Colon (tissue), 2 donors: Measurements from ENCODE around the gene ARMC7.

Source experiments
- FAIRE-seq: peaks from 2 replicates; lab custom pipeline; 2012; peaks lifted over from hg19 to GRCh38; lab: Jason Lieb, UNC
- donor health status: control.
- donor health status: control.

ARMC7 gene

GRCh38 chr17:75078284-75079022 lies 31.3 kb upstream of the ARMC7 start:
- no peak for FAIRE-seq

DNA sequence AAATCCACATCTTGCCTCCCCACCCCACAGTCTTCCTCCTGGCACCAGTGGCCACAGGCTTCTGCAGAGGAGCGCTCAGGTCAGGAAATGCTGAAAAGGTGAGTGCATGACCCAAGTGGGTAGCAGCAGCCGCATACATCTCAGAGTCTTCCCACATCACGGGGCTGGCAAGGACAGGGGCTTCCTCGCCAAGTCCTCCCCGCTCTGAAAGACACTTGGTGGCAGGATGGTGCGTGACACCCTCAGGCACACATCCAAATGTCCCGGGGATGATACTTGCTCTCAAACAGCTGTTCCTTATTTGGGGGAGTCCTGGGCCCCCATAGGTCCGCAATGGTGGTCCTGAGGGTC lies 30.8 kb upstream of the ARMC7 start:
- FAIRE-seq = no peak

DNA sequence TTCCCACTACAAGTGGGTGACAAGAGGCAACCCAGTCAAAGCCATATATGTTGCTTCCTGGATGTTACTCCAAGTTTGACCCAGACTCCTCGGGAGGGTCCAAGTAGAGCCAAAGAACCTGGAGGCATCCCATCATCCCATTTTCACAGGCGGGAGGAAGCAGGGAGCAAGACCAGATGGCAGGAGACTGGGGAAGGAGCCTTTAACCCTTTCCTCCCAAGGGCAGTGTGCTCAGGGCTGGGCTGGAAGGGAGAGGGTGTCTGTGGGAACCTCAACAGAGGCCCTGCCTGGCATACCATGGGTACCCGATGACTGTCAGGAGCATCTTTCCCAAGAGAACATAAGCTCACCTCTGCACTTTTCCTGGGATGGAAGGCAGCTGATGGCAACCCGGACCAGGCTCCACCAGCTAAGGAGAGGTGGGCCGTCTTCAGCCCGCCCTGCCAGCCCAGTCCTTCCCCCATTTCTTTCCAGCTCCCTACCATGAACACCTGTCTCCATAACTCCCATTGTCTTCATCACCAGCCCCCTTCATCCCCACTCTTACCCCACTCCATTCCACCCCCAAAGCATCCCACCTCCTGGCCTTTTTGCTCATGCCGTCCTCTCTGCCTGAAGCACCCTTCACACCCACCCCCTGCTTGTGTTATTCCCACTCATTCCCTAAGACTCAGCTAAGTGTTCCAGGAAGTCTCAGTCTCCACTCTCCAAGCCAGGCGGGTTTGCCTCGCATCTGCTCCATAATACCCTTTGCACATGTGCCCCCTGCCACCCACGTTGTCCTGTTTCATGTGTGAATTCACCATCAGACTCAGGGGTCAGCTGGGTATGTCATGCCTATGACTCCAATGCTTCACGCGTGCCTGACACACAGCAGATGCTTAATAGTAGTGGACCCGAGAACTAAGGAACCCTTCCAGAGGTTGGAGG lies 27.9 kb upstream of the ARMC7 start:
- FAIRE-seq = no peak

DNA sequence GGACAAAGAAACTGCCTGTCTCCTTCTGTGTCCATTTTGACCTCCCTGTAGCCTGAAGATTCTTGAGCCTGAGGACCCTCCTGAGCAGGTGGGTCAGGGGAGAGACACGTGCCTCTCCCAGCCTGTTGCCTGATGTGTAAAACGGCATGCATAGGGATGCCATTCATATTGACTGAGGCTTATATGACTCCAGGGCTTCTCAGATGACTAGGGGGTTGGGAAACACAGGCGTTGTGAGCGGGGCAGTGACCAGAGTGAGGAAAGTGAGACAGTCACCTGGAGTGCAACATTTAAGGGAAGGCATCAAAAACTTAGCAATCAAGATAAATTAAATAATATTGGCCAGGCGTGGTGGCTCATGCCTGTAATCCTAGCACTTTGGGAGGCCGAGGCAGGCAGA lies 27.1 kb upstream of the ARMC7 start:
- FAIRE-seq = no peak

- FAIRE-seq = no peak
Observed at GRCh38 chr17:75084039-75084660, 25.6 kb upstream of the ARMC7 start.

- no peak for FAIRE-seq
Observed at GRCh38 chr17:75086496-75087181, 23.1 kb upstream of the ARMC7 start.

- FAIRE-seq = no peak
Observed at GRCh38 chr17:75087182-75087557, 22.6 kb upstream of the ARMC7 start.

DNA sequence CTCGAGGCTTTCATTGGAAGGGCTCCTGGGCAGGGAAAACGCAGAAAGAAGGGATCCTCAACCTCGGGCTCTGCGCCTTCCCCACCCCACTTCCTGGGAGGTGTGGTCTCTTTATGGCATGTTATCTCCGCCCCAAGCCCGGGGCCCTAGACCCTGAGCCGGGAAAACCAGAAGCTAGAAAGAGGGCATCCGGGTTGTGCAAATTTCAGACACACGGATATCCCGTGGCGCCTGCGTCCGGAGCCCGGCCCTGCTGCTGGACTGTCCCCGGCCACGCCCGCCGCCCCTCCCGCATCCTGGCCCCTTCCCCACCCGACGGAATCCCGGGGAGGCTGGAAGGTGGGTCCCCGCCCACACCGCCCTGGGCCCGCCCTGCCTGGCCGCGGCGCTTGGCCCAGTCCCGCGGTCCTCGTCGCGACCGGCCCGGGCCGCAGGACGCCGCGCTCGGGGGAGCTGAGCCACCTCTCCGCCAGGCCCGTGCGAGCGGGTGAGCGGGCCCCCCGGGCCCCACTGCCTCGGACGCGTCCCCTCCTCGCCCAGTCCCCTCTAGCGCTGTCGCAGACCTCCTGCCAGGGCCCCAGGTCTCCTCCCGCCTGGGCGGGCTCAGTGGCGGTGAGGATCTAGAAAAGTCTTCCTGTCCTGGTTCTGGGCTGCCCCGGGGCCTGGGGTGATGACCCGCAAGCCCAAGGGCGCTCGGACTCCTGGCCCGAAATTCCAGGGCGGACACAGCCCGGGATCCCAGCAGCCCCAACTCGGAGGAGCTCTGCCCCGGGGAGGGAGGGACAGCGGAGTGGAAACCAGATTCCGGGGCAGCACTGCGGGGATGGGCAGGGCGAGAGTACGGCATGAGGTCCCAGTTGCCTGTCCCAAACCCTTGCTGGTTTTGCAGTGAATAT lies 22.0 kb upstream of the ARMC7 start, which contains the start of gene SLC16A5:
Gene SLC16A5, plus strand, starts transcription at position 397 of the 896 bp plus-strand sequence. CDS start 5,683 bp downstream, outside the sequence.
- no peak for FAIRE-seq

- FAIRE-seq = no peak
Observed at GRCh38 chr17:75088465-75089417, 21.0 kb upstream of the ARMC7 start.

- FAIRE-seq = no peak
Observed at GRCh38 chr17:75090871-75091854, 18.6 kb upstream of the ARMC7 start.

- no peak for FAIRE-seq
Observed at GRCh38 chr17:75091855-75092327, 17.9 kb upstream of the ARMC7 start.

- no peak for FAIRE-seq
Observed at GRCh38 chr17:75093548-75094158, 16.1 kb upstream of the ARMC7 start.

DNA sequence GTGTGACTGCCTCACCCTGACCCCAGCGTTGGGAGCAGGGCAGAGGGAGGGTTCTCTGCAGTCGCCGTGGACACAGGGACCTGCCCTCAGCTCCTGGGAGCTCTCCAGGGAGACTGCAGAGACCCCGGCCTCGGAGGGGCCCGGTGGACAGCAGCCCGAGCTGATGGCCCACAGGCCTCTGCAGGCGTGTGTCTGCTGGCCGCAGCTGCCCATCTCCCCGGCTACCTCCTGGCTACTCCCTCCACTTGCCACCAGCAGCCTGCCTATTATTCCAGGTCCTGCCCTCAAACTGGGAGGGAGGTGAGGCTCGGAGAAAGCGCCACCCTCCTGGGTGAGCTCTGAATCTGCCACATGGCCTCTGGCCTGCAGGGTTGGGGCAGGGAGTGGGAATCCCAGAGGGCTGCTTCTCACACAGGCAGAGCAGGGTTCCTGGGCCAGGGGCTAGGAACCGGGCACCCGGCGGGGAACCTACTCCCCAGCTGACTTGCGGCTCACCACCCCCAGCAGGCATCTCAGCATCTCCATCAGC lies 14.8 kb upstream of the ARMC7 start:
- no peak for FAIRE-seq

GRCh38 chr17:75096082-75096625 lies 13.6 kb upstream of the ARMC7 start:
- no peak for FAIRE-seq

DNA sequence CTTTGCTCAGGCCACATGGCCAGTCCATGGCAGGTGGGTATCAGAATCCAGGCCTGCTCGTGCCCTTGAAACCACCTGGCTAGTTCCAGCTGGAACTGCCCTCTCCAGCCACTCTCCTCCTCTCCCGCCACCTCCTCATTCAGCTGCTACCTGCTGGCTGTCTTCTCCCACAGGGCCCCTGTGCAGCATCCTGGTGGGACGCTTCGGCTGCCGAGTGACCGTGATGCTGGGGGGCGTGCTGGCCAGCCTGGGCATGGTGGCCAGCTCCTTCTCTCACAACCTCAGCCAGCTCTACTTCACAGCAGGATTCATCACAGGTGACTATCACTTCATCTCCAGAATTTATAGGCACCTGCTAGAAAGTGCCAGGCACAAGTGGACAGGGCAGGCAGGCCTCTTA lies 11.9 kb upstream of the ARMC7 start:
- no peak for FAIRE-seq

DNA sequence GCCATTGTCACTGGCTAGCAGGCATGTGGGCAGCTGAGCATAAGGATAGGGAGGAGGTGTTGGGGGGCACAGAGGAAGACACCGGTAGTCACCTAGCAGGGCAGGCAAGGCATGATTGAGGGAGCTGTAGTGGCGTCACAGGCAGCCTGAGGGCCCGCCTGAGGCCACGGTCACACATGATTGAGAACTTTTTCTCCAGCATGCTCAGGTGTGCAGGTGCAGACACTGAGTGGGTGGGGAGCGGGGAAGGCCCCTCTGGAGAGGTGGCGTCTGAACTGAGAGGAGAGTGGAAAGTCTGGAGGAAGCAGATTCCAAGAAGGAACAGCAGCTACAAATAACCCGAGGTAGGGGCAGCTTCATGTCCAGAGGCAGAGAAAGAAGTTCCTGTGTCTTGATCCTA lies 10.9 kb upstream of the ARMC7 start:
- no peak for FAIRE-seq

GRCh38 chr17:75099881-75100595 lies 9.7 kb upstream of the ARMC7 start:
- no peak for FAIRE-seq
